Fibroblast of peridontal ligament (primary cell): ENCODE data around the gene PTPRE.
A peak's percentile ranks its signal among the peaks of the same experiment; 100 is the strongest.

Source experiments
- DNase-seq: peaks from one replicate; pipeline ENCODE4 v3.0.0-alpha.2; 2010; ENCODE audit errors: extremely low read depth

PTPRE gene

DNA sequence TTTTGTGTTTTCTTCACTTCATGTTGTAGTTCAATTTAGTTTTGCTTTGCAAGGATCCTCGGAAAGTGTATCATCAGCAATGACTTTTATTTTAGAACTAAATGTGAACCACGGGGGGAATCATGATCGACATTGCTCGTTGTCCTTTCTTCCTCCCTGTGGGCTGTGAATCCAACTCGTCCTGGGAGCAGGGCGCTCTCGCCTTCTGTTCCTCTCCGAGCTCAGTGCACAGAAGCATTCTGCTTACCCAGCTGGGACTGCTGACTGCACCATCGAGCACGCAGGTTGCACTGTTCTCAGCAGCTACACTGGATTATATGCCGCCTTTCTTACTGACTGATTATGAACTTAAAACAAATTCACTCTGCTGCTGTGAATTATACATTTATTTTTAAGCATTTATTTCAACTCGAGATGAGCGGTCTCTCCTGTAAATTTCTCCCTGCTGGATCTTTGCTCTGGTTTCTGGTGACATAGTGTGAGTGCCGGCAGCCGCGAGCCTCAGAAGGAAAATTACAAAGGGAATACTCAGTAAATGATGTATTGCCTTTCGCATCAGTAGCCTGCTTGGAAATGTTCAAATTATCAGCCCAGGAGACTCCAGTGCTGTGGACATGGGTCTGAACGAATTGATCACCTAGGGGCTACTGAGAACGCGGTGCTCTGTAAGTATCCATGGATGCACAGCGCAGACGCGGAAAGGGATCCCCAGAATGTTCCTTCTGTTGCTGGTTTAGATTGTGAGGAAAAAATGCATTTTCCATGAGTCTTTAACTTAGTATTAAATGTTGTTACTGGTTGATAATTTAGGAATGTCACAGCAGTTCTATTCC is 92.6 kb downstream of the PTPRE start:
- no peak for DNase-seq

DNA sequence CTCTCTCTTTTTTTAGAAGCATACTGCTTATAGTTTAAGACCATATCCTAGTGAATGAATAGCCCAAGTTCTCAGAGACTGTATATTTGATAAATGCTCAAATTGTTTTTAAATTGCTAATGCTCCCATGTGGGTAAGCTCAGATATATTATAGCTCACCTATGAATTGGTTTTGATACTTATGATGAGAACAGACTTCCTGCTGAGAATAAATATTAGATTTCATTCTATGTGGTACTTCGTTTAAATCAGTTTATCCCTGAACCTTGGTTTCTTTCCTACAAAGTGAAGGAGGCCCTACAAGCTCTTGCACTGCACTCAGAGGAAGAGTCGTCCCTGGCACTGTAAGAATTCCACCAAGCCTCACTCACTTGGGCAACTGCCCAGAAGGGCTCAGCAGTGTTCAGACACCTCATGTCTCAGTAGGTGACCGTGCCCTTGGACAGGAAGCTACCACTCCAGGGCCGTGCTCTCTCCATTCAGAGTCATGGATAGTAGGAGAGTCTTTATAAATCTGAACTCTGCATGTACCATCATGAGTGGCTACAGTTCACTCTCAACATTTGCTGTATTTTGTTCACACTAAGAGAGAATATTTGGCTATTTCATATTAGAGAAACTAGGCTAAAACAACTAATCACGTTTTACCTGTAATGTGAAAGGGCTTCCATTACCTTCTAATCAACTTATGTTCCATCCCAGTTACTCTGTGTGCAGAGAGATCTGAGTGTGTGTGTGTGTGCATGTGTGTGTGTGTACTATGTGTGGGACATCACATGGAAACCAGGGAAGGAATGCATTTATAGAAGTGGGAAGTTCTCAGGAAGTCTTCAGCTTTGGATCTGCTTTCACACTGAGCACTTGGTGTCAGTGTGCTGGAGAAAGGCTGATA is 93.8 kb downstream of the PTPRE start:
- DNase-seq = no peak

DNA sequence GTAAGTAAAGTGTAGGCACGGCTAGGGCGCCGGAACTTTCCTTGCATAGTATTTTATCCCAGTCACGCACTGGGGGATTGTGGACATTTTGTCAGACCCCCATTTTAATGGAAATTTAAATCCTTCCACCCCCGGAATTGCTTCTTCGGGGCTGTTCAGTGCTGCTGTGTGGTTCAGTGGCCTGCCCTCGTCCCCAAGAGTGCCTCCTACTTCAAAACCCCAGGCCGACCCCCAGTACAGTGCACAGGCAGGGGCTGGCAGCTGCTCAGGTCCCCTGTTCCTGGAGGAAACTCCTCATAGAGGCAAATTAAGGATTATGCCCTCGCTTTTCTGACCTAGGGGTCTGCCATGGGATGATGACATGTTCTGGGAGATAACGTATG is 94.5 kb downstream of the PTPRE start:
- DNase-seq = no peak

DNA sequence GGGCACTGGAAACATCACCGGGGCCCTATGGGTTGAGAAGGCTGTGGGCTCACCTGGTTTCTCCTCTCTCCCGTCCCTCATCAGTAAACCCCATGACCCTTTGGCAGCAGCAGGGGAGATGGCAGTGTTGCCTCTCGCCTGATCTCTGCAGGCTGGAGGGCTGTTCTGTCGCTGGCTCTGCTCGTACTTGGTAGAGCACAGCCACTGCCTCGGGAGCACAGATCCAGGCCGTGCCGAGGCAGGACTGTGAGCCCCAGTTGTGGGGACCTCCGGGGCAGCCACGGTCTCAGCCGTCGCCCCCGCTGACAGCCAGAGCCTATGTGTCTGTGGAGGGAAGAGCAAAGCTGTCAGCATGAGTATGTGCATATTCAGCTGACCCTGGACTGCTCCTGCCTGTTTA is 94.9 kb downstream of the PTPRE start:
- no peak for DNase-seq

DNA sequence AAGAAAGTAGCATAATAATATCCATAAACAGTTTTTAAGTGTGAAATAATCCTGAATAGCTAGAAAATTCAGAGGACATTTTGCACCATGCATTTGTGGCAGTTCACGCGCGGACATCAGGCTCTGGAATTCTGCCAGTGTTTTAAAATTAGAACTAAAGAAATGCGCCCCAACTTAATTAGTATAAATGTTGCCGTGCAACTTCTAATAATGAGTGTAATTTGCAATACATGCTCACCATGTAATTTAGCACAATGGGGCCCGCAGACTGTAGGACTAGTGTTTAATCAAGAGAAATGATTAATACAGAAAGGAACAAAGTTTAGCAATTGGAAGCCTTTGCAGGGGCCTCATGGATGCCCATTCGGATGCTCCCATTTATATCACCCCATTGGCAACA is 96.6 kb downstream of the PTPRE start:
- DNase-seq = no peak

DNA sequence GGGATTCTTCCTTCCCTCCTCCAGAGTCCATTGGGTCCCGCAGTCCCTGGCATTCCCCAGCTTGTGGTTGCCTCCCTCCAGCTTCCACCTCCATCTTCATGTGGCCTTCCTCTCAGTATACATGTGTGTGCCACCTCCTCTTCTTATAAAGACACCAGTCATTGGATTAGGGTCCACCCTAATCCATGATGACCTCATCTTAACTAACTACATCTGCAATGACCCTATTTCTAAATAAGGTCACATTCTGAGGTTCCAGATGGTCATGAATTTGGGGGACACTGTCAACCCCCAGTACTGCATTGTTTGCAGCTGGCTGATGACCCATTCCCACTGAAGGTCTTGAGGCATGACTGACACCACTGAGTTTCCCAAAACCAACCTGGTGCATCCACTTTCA is 99.0 kb downstream of the PTPRE start:
- DNase-seq = no peak

DNA sequence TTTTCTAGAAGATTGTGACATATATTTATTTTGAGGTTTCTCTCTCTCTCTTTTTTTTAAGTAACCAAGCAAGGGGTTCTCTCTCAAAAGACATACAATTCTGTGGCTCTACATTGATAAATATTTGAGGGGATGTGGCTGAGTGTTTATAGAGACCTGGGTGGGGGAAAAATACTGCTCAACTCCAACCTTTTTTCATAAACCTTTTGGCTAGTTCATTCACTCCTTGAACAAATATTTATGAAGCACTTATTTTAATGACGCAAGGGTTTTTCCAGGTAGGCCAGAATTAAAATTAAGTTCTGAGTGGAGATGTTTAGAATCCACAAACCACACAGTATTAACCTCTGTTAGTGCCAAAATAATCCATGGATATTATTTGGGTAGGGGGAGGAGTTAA is 100.2 kb downstream of the PTPRE start:
- no peak for DNase-seq

DNA sequence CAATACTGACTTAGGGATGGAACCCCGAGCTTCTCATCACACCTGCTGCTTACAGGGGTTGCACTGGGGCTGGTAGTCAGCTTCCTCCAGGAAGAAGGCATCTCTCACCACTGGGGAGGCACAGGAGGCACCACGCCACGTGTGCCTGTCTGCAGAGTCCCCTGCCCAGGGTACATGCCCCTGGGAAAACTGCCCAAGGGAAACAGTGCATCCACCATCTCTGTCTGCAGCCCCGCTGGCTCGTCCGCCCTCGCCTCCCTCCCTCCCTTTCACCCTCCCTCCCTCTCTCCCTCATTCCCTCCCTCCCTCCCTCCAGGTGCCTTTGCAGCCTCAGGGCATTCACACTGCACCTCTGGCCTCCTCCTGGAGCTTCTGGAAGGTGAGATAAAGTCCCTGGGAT is 101.1 kb downstream of the PTPRE start:
- DNase-seq = no peak

DNA sequence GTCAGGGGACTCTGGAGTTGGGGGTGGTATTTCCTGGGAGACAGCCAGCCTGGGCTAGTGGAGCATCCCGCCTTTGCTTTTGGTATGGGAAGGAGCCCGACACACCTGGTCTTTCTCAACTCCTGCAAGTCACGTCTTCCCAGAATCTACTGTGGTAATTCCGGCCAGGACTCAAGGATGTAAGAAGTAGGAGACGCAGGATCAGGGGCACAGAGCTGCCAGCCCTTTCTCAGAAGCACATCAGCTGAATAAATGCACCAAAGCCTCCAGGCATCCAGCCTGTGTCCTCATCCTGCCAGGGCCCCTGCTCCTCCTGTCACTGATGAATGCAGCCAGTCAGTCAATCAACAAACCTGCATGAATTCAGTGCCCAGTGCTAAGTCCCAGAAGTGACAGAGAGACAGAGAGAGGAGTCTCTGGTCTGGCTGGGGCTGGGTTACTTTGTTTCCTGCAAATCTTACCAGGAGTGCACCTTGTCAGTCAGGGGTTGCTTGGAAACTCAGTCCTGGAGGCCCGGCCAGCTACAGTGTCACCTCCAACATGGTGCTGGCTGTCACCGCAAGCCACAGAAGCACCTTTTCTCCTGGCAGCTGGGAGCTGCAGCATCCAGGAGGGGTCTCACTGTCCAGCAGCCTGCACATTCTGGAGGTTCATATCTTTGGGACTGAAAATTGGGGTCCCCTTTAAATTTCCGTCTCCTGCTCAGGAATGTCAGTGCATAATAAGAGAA is 101.8 kb downstream of the PTPRE start:
- DNase-seq = no peak

DNA sequence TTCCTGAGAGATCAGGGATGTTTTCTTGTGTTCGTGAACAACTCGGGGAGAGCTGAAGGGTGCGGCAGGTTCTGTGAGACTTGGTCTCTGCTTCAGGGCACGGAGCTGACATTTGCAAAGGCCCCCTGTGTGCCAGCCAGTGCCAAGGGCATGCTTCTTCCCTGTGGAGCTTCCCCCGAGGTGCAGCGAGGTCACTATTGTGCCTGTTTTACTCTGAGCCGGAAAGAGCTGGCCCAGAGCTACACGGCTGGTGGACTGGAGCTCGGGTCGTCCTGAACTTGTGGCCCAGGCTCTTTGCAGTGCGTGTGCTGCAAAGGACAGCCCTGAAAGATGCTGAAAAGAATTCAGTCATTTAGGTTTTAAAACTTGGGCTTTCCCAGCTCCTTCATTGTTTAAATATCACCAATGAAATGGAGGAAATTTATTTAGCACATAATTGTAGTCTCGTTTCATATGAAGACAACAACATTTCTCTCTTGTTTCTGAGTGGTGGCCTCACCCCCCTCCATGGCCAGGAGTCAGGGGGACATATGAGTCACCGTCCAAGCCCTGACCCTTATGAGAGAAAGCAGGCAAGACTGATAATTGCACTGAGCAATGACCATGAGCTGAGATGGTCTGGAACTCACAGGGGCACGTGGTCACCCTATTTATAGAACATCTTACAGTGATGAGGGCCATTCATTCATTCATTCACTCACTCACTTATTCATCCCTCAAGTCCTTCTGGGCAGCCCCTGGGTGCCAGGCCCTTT is 102.6 kb downstream of the PTPRE start:
- DNase-seq = no peak

DNA sequence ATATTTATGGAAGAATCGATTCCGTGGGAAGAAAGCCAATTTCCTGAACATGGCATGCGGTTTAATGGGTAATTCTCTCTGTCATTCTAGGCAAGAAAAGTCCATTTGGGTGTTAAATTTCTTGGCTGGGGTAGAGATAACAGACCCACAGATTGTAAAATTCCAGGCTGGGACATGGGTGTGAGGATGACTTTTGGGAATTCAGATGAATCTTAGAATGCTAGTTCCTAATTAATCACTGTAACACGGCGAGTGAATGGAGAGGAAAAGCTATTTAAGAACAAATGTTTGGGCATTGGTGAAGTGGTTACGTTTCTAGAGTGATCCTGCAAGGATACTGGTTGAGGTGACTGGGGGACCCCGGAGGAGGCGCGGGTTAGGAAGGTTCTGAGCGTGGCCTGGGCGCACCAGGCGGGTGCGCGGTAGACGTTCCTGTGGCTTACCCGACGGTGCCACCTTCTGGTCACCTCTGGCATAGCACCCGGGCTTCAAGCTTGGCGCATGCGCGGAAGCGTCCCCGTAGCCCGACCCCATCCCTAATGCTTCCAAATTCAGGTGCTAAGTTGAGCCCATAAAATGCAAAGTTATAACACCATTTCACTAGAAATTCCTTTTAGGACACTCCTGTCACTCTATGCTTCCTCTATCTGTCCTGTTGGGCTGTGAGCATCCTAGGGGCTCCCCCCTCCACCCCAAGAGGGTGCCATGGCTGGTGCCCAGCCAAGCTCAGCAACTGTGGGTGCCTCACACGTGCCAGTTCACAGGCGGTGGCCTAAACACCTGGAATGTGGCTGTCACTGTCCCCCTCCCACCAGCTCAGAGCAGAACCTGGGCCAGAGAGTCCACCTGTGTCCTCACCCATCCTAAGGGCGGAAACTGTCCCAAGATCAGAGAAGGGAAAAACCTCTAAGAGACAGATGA is 104.4 kb downstream of the PTPRE start:
- DNase-seq = peak; percentile 42

DNA sequence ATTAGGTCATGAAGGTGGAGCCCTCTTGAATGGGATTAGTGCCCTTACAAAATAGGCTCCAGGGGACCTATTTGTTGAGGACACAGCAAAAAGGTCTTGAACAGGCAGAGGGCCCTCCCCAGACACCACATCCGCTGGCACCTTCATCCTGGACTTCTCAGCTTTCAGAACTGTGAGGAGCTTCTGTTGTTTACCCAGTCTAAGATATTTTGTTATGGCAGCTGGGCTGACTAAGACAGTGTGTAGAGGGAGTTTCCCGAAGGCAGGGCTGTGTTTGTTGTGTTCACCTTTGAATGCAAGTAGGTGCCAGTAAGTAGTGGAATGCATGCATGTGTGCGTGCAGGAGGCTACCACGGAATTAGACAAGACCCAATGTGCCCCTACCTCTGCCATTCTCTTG is 106.7 kb downstream of the PTPRE start:
- DNase-seq = no peak

DNA sequence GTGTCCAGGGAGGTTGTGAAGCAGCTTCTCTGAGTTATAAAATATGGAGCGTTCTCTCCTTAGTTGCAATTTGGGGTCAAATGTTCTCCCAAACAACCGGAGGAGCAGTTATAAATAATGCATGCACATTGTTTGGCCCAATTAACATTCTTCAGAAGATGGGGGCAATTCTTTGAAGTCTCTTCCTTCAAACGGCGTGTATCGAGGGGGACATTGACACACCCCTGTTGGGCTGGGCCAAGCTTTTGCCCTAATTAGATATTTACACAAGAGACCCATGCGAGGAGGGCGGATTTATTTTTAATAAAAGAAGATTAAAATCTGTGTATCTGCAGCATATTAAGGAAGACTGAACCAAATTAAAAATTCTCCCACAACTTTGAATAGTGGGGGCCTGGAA is 107.3 kb downstream of the PTPRE start:
- DNase-seq = no peak

DNA sequence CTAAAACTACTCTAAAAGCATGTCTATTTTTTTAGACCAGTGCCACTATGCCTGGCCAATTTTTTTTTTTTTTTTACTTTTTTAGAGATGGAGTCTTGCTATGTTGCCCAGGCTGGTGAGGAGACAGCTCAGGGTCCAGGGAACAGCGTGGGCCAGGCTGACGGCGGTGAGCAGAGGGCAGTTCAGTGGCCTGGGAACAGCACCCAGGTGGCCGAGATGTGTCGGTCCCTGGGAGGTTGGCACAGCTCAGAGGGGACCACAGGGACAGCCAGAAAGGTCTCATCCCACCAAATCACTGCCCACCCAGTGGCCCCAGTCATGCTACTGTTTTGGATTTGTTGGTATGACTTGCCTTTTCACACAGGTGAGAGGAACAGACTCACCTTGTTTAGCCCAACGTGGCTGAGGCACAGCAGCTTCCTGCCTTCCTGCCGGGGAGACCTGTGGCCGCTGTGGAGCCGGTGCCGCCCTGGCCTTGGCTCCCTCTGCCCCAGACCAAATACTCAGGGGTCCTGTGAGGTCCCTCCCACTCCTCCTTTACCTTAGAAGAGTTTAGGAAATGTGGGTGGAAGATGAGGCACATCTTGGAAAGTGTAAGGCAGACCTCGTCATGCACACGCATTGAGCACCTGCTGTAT is 109.6 kb downstream of the PTPRE start:
- DNase-seq = no peak

DNA sequence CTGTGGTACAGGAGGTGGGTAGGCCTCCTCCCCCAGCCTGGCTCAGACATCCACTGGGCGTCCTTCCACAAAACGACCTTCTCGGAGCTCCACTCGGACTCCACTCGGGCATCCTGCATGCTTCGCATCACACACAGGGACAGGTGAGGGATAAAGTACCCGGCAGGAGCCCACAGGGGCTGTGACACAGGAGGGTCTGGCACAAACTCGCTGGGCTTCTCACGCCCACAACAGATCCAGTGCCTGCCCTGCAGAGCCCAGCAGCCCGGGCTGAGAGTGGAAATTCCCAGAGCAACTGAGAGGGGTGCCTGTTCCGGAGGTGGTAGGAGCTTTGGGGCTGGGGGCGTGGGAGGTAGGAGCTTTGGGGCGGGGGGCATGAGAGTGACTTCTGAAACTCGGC is 110.9 kb downstream of the PTPRE start:
- DNase-seq = no peak

DNA sequence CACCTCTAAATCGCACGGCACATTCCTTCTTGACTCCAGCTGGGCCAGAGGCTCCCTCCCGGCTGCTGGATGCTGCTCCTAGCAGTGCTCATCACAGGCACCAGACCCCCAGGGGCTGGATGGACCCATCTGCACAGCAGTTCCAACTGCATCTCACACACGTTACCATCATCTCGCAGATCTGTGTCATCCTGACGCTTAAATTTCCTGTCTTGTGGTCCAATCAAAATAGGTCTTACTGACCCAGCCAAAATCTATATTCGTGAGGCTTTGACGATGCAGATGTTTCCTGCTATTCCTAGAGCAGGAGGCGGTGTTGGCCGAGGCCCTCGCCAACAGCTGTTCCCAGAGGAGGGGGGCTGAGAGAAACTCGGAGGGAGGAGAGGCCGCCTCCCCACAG is 111.3 kb downstream of the PTPRE start:
- DNase-seq = no peak

DNA sequence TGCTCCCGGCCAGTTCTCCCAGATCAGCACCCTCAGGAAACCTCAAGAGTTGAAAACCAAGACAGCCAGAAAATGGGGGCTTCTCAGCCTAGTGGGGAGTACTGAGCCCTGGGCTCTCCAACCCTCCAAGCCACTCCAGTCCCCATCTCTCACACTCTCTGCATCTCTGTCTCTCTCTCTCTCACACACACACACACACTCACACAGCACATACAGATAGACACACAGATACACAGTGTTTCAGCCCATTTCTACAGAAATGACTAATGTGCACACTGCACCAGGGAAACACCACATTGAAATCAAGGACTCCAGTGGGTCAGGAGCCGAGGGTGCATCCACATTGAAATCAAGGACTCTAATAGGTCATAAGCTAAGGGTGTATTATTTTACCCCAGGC is 111.8 kb downstream of the PTPRE start:
- no peak for DNase-seq

DNA sequence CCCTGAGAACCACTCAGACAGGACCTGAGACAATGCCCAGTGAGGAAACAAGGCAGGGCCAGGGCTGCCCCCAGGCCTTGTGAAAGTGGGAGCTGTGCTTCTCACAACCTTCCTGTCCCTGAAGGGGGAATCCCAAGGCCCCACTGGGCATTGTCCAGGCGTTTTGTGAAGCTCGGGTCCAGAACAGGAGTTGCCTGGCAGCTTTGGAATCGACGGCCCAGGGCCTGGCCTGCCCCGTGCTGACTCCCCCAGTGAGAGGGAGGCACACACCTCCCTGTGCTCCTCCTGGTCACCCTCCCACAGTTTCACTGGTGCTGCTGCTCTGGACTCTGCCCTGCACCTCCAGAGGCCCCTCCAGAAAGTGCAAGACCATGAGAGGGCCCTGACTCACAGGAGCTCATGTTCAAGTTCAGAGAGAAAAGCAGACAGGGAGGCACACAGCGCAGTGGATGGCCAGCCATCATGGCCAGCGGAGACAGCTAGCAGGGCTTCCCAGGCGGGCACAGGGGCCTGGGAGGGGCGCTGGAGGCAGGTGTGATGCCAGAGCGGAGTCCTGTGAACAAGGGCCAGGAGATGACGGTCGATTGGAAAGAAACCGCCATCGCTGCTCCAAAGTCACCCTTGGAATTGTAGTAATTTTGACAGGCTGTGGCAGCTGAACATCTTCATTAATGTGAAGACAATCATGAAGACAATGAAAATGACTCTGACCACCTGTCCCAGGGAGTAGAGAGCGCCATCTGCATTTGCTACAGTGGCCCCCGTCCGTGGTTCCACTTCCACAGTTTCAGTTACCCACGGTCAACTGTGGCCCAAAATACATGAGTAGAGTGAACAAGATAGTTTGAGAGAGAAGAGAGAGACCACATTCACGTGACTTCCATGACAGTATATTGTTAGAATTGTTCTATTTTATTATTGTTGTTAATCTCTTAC is 115.6 kb downstream of the PTPRE start:
- no peak for DNase-seq

DNA sequence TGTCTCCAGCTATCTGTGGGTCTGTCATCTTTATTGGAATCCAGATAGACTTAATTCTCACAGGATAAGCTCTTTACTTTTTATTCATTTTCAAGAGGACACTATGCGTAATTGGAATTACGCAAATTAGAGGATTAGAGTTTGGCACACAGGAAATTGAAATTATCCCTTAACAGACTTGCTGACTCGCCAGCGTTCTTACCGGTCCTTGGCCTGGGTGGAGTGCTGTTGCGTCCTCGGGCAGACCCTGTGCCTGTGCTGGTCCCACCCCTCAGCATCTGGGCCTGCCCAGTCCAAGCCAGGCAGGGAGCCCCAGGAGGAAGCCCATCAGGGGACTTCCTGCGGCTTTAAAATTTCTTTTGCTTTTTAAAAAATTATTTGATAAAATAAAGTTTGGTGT is 117.5 kb downstream of the PTPRE start:
- no peak for DNase-seq
